ENCODE measurements around the gene PNMA8B.
A peak's percentile ranks its signal among the peaks of the same experiment; 100 is the strongest.
"Not testable (repeated sequence)": the region's sequence is repeated elsewhere in the genome, so short reads cannot be mapped to it uniquely, and the experiment has no call there.

Gene PNMA8B

DNA sequence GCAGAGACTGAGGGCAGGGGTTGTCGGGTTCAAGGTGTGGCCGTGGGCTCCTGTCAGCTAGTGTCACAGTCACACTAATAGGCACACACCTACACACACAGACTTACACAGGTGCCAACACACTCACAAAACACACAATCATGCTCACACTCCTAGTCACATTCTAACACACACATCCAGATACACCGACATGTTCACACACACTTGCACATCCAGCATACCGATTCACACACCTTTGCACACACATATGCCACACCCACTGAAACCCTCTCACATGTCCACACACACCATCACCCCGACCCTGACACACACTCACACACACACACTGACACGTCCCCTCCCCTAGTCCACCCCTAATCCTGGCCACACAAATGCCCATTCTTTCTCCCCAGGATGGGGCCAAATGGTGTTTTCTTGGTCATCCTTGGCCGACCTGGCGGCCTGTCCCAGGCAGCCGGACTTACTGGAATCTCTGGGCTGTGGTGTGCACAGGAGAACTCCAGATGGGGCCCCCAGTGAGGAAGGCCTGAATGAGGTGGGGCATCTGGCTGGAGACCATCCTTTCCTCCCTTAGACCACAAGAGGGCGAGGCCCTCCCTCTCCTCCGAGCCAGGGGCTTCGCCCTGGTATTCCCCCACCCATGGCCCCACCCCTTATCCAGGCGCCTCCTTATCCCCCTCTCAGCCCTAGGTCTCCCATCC is 19.1 kb upstream of the PNMA8B start:
- no peak for DNase-seq (ENCODE audit: low read depth in 3 of 3)

- DNase-seq (ENCODE audit: low read depth in 3 of 3): peak; percentile 73 to 78 (median 74)
These were observed 18.0 kb upstream of the PNMA8B start for GRCh38 chr19:46513461-46514236.

GRCh38 chr19:46511237-46511636 is 15.6 kb upstream of the PNMA8B start:
- DNase-seq (ENCODE audit: low read depth in 3 of 3): no peak

- DNase-seq (ENCODE audit: low read depth in 3 of 3): no peak
These were observed 12.5 kb upstream of the PNMA8B start for GRCh38 chr19:46508206-46508605.

GRCh38 chr19:46503848-46504453 is 8.3 kb upstream of the PNMA8B start:
- no peak for DNase-seq (ENCODE audit: low read depth in 3 of 3)

- no peak for DNase-seq (ENCODE audit: low read depth in 3 of 3)
These were observed 7.2 kb upstream of the PNMA8B start for GRCh38 chr19:46502891-46503290.

GRCh38 chr19:46499692-46500091 is 4.0 kb upstream of the PNMA8B start:
- DNase-seq (ENCODE audit: low read depth in 3 of 3): no peak

GRCh38 chr19:46497773-46498172 is 2.1 kb upstream of the PNMA8B start:
- no peak for DNase-seq (ENCODE audit: low read depth in 3 of 3)

- DNase-seq (ENCODE audit: low read depth in 3 of 3): not testable (repeated sequence)
These were observed 1.2 kb upstream of the PNMA8B start for GRCh38 chr19:46496886-46497285.

- DNase-seq (ENCODE audit: low read depth in 3 of 3): no peak
These were observed 637 bp upstream of the PNMA8B start for GRCh38 chr19:46496304-46496703.

DNA sequence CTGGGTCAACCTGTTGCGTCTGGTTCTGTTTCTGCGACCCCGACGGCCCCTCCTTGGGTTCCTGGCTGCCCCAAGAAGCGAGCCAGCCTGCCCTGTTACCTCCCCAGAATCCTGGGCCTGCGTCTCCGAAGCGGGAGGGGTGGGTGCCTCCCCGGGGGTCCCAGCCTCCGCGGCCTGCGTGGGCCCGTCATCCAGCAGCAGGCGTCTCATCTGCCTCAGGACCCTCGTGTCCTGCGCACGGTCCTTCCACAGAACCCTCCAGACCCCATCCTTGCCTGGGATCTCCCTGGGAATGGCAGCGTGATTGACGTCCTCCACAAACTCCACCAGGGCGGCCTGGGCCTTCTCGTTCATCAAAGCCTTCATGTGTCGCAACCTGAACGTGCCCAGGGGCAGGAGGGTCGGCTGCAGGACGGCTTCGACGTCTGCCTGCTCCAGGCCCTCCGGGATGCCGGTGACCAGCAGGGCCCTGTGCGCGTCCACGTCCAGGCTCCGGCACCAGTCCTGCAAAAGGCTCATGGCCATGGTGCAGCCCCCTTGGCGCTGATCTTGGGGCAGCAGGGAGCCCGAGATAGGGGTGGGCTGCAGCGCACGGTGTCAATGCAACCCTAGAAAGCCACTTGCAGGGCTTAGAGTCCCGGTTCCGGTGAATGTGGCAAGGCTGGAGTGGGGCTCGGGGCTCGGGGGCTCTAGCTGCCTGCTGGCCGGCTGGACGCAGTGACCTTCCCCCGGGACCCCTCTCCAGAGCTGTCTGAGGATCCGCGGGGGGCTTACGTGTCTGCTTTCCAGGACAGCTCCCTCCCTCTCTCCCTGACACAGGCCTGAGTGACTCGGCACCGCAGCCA is 504 bp downstream of the PNMA8B start:
- no peak for DNase-seq (ENCODE audit: low read depth in 3 of 3)

DNA sequence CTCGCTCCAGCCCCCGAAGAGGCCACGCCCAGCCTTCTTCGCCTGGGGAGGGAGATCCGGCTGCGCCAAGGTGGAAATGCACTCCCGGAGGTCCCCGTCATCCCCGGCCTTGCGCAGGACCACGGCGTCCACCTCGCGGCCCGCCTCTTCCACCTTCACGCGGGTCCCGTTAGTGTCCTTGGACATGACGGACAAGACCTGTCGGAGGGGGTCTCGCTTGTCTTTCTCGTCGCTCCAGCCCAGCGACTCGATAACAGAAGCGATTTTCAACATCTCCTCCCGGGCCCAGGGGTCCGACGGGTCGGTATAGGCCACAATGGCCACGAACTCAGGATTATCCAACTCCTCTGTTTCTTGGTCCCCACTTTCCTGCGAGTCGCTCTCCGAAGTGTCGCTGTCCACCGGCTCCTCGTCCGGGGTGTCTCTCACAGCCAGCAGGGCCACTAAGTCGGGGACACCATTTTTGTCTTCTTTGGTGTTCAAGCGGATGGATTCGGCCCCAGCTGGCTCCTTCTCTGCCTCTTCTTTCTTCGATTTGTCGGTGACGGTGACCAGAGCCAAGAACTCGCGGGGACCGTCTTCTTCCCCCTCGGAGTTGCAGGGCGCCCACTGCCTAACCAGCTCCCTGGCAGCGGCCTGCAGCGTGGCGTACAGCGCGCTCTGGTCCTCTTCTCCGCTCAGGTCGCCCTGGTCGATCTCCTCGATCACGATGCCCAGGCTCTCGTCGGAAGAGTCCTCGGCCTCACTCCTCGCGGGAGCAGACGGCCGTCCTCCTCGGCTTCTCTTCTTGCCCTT is 1.3 kb downstream of the PNMA8B start:
- DNase-seq (ENCODE audit: low read depth in 3 of 3): no peak

DNA sequence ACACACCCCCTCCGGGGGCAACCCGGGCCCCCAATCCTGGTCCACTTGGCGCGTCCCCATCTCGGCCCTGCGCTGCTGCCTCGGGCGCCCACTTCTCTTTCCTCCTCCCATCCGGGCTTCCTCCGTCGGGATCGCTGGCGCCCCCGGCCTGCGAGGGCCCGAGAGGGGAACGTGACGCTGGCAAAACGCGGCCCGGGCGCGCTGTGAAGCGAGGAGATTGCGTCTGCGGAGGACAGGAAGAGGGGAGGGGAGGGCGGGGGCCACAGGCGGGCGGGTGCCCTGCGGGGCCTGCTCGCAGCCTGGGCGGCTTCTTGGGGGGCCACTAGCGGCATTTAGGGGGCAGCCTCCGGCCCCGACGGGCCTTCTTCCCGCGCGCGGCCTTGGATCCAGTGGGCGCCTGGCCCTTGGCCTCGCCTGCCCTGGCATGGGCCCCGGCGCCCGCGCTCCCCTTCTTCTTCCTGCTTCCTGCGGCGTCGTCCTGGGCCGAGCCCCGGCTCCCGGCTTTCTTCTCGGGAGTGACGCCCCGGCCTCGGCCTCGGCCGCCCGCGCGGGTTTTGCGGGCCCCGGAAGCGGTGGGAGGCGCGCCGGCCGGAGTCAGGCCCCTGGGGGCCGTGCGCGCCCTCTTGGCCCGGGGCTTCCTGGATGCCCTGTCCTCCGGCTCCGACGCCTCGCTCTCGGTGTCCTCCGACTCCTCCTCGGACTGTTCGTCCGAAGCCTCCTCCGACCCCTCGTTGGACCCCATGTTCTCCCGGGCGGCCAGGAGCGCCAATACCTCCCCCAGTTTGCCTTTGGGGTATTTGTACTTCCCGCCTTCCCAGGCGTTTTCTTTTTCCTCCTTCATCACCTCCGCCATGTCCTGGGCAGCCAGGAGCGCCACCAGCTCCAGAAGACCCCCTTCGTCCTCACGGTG is 2.2 kb downstream of the PNMA8B start:
- peak in 1 of 3 experiments; percentile 32 for DNase-seq (ENCODE audit: low read depth in 3 of 3)

DNA sequence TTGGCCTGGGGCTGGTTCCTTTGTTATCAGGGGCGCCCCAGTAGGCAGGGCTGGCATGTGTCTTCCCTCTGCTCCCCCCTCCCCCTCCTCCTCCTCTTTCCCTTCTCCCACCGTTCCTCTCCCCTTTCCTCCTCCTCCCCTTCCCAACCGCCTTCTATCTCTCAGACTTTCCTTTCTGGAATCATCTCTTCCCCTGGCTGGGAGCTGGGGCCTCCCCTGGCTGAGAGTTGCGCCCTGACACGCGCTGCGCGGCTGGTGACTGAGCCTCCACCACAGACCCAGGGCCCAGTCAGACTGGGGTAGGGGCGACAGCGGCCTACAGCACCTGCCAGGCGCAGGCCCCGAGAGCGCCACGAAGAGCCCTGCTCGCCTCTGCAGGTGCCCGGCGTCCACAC is 2.8 kb downstream of the PNMA8B start:
- no peak for DNase-seq (ENCODE audit: low read depth in 3 of 3)

DNA sequence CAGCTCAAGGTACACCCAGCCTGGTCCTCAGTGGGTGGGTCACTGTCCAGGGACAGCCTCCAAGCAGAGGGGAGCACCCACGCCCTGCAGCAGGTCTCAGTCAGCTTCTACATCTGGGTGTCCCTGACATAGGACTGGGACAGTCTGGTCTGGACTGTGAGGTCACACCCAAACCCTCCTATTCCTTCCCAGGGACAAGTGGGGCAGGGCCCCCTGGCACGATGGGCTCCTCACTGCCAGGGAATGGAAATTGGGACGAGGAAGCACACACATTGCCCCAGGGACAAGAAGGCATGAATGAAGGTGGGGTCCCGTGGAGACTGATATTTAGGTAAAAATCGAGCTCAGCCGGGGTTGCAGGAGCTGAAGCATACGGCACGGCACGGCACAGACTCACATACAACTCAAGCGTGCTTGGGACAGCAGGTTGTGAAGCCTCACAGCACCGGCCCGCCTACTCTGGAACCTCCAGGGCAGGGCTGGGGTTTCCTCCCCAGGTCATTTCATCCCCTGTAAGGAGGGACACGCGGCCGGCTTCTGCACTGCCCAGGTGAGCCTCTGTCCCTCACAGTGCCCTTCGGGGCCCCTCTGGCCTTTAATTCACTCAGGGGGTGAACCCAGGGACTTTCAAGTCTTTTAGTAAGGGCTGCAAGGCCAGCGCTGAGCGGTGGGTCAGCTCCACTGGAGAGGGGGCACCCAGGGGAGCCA is 3.5 kb downstream of the PNMA8B start:
- no peak for DNase-seq (ENCODE audit: low read depth in 3 of 3)

- DNase-seq (ENCODE audit: low read depth in 3 of 3): no peak
These were observed 4.9 kb downstream of the PNMA8B start for GRCh38 chr19:46490774-46491173.

DNA sequence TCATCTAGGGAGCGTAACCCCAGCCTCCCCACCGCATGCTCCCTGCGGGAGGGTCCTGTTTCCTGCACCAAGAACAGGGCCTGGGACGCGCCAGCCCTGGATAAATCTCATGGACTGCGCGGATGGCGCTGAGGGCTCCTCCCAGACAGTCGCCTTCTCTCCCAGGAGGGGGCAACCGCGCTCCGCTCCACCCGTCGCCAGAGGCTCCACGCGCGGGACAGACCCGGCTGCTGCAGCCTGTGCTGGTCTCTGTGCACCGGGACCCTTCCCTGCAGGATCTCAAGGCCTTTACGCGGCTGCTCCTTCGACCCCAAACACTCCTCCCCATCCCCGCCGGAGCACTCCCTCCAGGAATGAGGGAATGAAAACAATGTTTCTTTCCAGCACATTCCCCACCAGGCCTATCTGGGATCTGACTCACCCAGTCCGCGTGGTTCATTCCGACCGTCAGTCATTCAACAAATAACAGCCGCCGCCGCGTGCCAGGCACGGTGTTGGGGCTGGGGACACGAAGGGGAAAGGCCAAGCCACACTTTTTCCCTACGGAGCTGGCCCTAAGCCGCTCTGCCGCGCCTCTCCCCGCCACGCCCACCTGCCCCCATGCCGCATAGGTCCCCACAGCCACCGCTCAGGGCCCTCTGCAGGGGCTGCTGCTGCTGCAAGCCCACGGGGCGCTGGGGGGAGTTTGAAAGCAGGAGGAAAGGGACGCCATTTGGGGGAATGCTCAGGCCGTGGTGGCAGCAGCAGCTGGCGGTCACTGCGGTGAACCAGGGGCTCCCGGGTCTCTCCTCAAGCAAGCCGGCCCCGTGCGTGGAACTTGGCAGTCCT is 6.0 kb downstream of the PNMA8B start:
- DNase-seq (ENCODE audit: low read depth in 3 of 3): no peak

- DNase-seq (ENCODE audit: low read depth in 3 of 3): no peak
These were observed 7.1 kb downstream of the PNMA8B start for GRCh38 chr19:46488551-46488950.
